Ishikawa (cell line): ENCODE data around the gene DDX28.

Experiments used
- CEBPB ChIP-seq: IDR thresholded peaks from 2 replicates; pipeline ENCODE4 v1.6.1; 2012
- CREB1 ChIP-seq: IDR thresholded peaks from 2 replicates; pipeline ENCODE4 v1.6.1; 2012; ENCODE audit warnings: low read depth
- EGR1 ChIP-seq: IDR thresholded peaks from 2 replicates; pipeline ENCODE4 v1.6.1; 2012
- EP300 ChIP-seq: IDR thresholded peaks from 2 replicates; pipeline ENCODE4 v1.6.1; 2012; ENCODE audit warnings: borderline replicate concordance
- FOXM1 ChIP-seq: IDR thresholded peaks from 2 replicates; pipeline ENCODE4 v1.6.1; 2012; ENCODE audit warnings: low read depth, borderline replicate concordance
- MAX ChIP-seq: IDR thresholded peaks from 2 replicates; pipeline ENCODE4 v1.6.1; 2012
- NFIC ChIP-seq: IDR thresholded peaks from 2 replicates; pipeline ENCODE4 v1.6.1; 2012
- RAD21 ChIP-seq: IDR thresholded peaks from 2 replicates; pipeline ENCODE4 v1.6.1; 2012; ENCODE audit warnings: low read depth
- TAF1 ChIP-seq: IDR thresholded peaks from 2 replicates; pipeline ENCODE4 v1.6.1; 2012; ENCODE audit warnings: low read depth, mild to moderate bottlenecking
- TCF12 ChIP-seq: IDR thresholded peaks from 2 replicates; pipeline ENCODE4 v1.6.1; 2012; ENCODE audit warnings: low read depth
- TEAD4 ChIP-seq: IDR thresholded peaks from 2 replicates; pipeline ENCODE4 v1.6.1; 2012
- USF1 ChIP-seq: IDR thresholded peaks from 2 replicates; pipeline ENCODE4 v1.6.1; 2012
- YY1 ChIP-seq: IDR thresholded peaks from 2 replicates; pipeline ENCODE4 v1.6.1; 2012; ENCODE audit warnings: low read depth
- ZBTB7A ChIP-seq: IDR thresholded peaks from 2 replicates; pipeline ENCODE4 v1.6.1; 2012; ENCODE audit warnings: low read depth
- TF ChIP-seq, protein P1 (sequence below): IDR thresholded peaks from 2 replicates; pipeline ENCODE4 v1.6.1; 2012; ENCODE audit warnings: low read depth, mild to moderate bottlenecking

The DDX28 gene

GRCh38 chr16:67989322-67990017 lies 33.6 kb downstream of the DDX28 start:
- TF ChIP-seq CREB1 = no peak

- TF ChIP-seq TCF12 = no peak
- TF ChIP-seq YY1 = no peak
- no peak for TF ChIP-seq TEAD4
- TF ChIP-seq ZBTB7A = no peak
- TF ChIP-seq CREB1 = no peak
- no peak for TF ChIP-seq USF1
- no peak for TF ChIP-seq RAD21
- TF ChIP-seq, protein P1, sequence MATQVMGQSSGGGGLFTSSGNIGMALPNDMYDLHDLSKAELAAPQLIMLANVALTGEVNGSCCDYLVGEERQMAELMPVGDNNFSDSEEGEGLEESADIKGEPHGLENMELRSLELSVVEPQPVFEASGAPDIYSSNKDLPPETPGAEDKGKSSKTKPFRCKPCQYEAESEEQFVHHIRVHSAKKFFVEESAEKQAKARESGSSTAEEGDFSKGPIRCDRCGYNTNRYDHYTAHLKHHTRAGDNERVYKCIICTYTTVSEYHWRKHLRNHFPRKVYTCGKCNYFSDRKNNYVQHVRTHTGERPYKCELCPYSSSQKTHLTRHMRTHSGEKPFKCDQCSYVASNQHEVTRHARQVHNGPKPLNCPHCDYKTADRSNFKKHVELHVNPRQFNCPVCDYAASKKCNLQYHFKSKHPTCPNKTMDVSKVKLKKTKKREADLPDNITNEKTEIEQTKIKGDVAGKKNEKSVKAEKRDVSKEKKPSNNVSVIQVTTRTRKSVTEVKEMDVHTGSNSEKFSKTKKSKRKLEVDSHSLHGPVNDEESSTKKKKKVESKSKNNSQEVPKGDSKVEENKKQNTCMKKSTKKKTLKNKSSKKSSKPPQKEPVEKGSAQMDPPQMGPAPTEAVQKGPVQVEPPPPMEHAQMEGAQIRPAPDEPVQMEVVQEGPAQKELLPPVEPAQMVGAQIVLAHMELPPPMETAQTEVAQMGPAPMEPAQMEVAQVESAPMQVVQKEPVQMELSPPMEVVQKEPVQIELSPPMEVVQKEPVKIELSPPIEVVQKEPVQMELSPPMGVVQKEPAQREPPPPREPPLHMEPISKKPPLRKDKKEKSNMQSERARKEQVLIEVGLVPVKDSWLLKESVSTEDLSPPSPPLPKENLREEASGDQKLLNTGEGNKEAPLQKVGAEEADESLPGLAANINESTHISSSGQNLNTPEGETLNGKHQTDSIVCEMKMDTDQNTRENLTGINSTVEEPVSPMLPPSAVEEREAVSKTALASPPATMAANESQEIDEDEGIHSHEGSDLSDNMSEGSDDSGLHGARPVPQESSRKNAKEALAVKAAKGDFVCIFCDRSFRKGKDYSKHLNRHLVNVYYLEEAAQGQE = no peak
- TF ChIP-seq EGR1 = no peak
- TF ChIP-seq NFIC = no peak
- TF ChIP-seq MAX = no peak
These were observed 34.4 kb downstream of the DDX28 start for GRCh38 chr16:67988675-67989074.

GRCh38 chr16:67987460-67988160 lies 35.4 kb downstream of the DDX28 start:
- TF ChIP-seq TAF1 (no peak), CEBPB (no peak), RAD21 (no peak), EP300 (no peak), FOXM1 (no peak), TEAD4 (no peak)
- TF ChIP-seq, protein P1 = no peak

GRCh38 chr16:67986949-67987348 lies 36.1 kb downstream of the DDX28 start:
- no peak for TF ChIP-seq RAD21
- TF ChIP-seq TAF1 = no peak

GRCh38 chr16:67982011-67982696 lies 40.9 kb downstream of the DDX28 start:
- TF ChIP-seq RAD21 (no peak), EGR1 (no peak), ZBTB7A (no peak), TAF1 (no peak), TEAD4 (no peak), NFIC (no peak), MAX (no peak), YY1 (no peak), USF1 (no peak), FOXM1 (no peak)

- no peak for TF ChIP-seq MAX
- no peak for TF ChIP-seq TCF12
- TF ChIP-seq YY1 = no peak
- TF ChIP-seq EP300 = no peak
- TF ChIP-seq USF1 = no peak
- TF ChIP-seq NFIC = no peak
- no peak for TF ChIP-seq TAF1
These were observed 42.9 kb downstream of the DDX28 start, which contains the start of gene DPEP3 for GRCh38 chr16:67979955-67980678. TSS of gene DPEP3 (minus strand) at chr16:67980499. CDS start at chr16:67980380, 119 bp downstream.
